Measurements from ENCODE around the gene SORCS3.

Gene SORCS3

GRCh38 chr10:105154736-105155135 lies 513.6 kb downstream of the SORCS3 start:
- Histone ChIP-seq H3F3A (ENCODE audit: low read depth) (no peaks in the 10 kb centered on the region), H3K79me2 (ENCODE audit: insufficient read depth, low read length) (no peaks in the 10 kb centered on the region), H3K4me2 (ENCODE audit: low read depth, low read length, poor library complexity, severe bottlenecking) (no peak overlapping the region), H3K9me2 (replicated peaks; ENCODE audit: low read depth, low read length) (no peaks in the 10 kb centered on the region), H3K27me3 (ENCODE audit: insufficient read depth, low read length, poor library complexity, severe bottlenecking) (no peaks in the 10 kb centered on the region), H2AFZ (ENCODE audit: low read length) (no peak overlapping the region), H3K4me3 (ENCODE audit: low read length, poor library complexity, severe bottlenecking) (no peak overlapping the region), H3K36me3 (ENCODE audit: insufficient read depth, low read length) (no peaks in the 10 kb centered on the region), H3K9ac (ENCODE audit: low read depth, low read length, poor library complexity, severe bottlenecking) (no peak overlapping the region), H3K9me3 (ENCODE audit: insufficient read depth, low read depth, low read length) (no peaks in the 10 kb centered on the region), H3K4me1 (ENCODE audit: insufficient read depth, low read length, poor library complexity, severe bottlenecking) (no peaks in the 10 kb centered on the region), H4K20me1 (ENCODE audit: insufficient read depth, low read length, poor library complexity, severe bottlenecking) (no peaks in the 10 kb centered on the region)
- TF ChIP-seq EZH2phosphoT487 (IDR thresholded peaks at IDR 0.05; ENCODE audit: borderline replicate concordance) (no peak), CTCF (conservative IDR thresholded peaks at IDR 0.05; ENCODE audit: low read length) (no peak)

- Histone ChIP-seq H3K79me2 (ENCODE audit: insufficient read depth, low read length) (no peaks in the 10 kb centered on the region), H3K4me2 (ENCODE audit: low read depth, low read length, poor library complexity, severe bottlenecking) (no peak overlapping the region), H3K36me3 (ENCODE audit: insufficient read depth, low read length) (no peaks in the 10 kb centered on the region), H3K9me2 (replicated peaks; ENCODE audit: low read depth, low read length) (no peaks in the 10 kb centered on the region), H2AFZ (ENCODE audit: low read length) (no peak overlapping the region), H3K4me1 (ENCODE audit: insufficient read depth, low read length, poor library complexity, severe bottlenecking) (no peaks in the 10 kb centered on the region), H3K27me3 (ENCODE audit: insufficient read depth, low read length, poor library complexity, severe bottlenecking) (no peaks in the 10 kb centered on the region), H4K20me1 (ENCODE audit: insufficient read depth, low read length, poor library complexity, severe bottlenecking) (no peaks in the 10 kb centered on the region), H3F3A (ENCODE audit: low read depth) (no peaks in the 10 kb centered on the region), H3K9ac (ENCODE audit: low read depth, low read length, poor library complexity, severe bottlenecking) (no peak overlapping the region), H3K4me3 (ENCODE audit: low read length, poor library complexity, severe bottlenecking) (no peak overlapping the region), H3K9me3 (ENCODE audit: insufficient read depth, low read depth, low read length) (no peaks in the 10 kb centered on the region; the same call in 1 of the 2 replicates)
- no peak for TF ChIP-seq EZH2phosphoT487 (IDR thresholded peaks at IDR 0.05; ENCODE audit: borderline replicate concordance)
- no peak for TF ChIP-seq CTCF (conservative IDR thresholded peaks at IDR 0.05; ENCODE audit: low read length)
These were observed 518.2 kb downstream of the SORCS3 start for GRCh38 chr10:105159268-105159667.

GRCh38 chr10:105161149-105161548 lies 520.1 kb downstream of the SORCS3 start:
- Histone ChIP-seq H4K20me1 (ENCODE audit: insufficient read depth, low read length, poor library complexity, severe bottlenecking) (no peaks in the 10 kb centered on the region), H3K36me3 (ENCODE audit: insufficient read depth, low read length) (no peaks in the 10 kb centered on the region), H3K9me3 (ENCODE audit: insufficient read depth, low read depth, low read length) (no peaks in the 10 kb centered on the region; the same call in 1 of the 2 replicates), H3F3A (ENCODE audit: low read depth) (no peaks in the 10 kb centered on the region), H3K9me2 (replicated peaks; ENCODE audit: low read depth, low read length) (no peaks in the 10 kb centered on the region), H3K9ac (ENCODE audit: low read depth, low read length, poor library complexity, severe bottlenecking) (no peak overlapping the region), H3K4me3 (ENCODE audit: low read length, poor library complexity, severe bottlenecking) (no peak overlapping the region), H3K4me2 (ENCODE audit: low read depth, low read length, poor library complexity, severe bottlenecking) (no peak overlapping the region), H3K27me3 (ENCODE audit: insufficient read depth, low read length, poor library complexity, severe bottlenecking) (no peaks in the 10 kb centered on the region), H2AFZ (ENCODE audit: low read length) (no peak overlapping the region), H3K79me2 (ENCODE audit: insufficient read depth, low read length) (no peaks in the 10 kb centered on the region), H3K4me1 (ENCODE audit: insufficient read depth, low read length, poor library complexity, severe bottlenecking) (no peaks in the 10 kb centered on the region)
- no peak for TF ChIP-seq CTCF (conservative IDR thresholded peaks at IDR 0.05; ENCODE audit: low read length)
- no peak for TF ChIP-seq EZH2phosphoT487 (IDR thresholded peaks at IDR 0.05; ENCODE audit: borderline replicate concordance)

Measured in Loucy (cell line).